HG02981 (cell line): ENCODE data around the gene RAB27B.

Experiments used
- ATAC-seq: cut with Tn5 transposase; IDR thresholded peaks from one replicate; pipeline ENCODE4 v1.9.1; 2021; ENCODE audit warnings: mild to moderate bottlenecking, moderate library complexity; ENCODE audit not compliant: unreplicated experiment

Gene RAB27B

GRCh38 chr18:54859667-54860421, 31.6 kb downstream of the RAB27B start:
- ATAC-seq: no peak

DNA sequence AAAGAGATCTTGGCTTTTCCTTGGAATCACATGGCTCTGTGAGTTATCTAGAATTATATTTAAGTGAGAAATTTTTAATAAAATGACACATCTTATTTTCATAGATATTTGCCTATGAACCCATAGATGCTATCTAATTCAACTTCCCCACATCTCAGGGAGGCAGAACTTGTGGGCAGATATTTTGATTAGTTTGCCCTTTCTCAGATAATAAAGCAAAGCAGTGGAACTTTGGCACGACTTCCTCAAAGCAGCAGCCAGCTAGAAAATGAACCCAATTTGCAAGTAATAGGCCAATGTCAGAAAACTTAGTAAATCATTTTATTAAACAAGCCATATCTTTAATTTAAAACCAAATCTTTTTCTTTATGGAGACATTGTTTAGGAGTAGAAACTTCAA, 32.7 kb downstream of the RAB27B start:
- no peak for ATAC-seq

DNA sequence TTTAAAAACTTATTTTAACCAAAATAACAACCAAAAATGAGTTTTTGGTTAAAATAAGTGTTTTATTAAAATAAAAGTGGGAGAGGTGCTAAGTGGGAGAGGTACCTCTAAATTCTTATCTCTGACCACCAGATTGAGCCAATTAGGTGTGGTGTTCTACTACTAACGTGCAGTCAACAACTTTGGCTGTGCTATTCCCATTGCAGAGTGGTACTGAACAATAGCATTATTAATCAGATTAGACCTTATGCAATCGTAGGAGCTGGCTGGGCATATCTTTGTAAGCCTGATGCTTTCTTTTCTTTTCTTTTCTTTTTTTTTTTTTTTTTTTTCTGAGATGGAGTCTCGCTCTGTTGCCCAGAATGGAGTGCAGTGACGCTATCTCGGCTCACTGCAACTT, 38.9 kb downstream of the RAB27B start:
- ATAC-seq: no peak

DNA sequence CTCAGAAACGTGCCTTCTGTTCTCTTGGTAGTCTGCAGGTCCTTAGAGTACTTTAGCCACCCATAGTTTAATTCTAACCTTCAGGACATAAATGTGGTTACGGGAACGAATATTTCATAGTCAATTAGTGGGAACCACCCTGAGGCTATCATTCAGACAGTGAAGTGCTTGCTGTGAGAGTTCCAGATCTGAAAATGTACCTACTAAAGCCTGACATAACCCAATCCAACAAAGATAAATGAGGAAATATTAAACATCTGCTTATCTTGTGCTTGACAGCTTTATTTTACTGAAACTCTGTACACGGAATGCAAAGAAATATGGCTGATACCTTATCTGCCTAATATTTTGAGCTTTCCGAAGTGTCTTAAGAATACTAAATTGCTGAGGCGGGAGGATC, 43.0 kb downstream of the RAB27B start:
- no peak for ATAC-seq

DNA sequence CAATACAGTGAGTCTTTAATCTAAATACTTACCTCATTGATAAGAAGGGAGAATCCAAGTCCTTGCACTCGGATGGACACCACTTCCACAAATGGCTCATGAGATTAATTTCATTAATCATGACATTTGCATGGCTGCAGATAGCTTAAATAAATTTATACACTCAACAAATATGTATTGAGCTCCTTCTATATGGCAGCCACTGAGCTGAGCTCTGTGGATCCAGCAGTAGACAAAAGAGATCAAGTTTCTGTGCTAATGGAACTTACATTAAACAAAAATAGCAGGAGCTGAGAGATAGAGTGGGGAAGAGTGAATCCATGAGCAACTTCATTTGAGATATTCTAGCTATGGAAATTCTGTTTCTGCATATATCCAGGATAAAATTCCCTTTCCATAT, 44.4 kb downstream of the RAB27B start:
- ATAC-seq: no peak

DNA sequence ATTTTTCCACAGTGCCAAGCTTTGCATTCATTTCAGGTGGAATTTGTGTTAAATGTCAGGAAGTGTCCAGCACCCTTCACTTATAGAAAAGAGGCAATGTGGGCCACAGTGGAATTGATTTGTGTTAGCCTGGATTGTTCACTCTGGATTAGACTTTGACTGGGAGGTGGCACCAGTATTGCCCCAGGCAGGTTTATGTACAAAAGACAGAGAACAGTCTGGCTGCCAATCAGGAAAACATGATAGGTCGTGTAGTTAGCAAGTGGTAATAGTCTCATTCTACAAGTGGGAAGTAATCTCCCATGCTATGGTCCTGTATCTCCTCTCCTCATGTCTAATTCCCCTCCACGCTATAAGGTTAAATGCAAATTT, 45.6 kb downstream of the RAB27B start:
- no peak for ATAC-seq

DNA sequence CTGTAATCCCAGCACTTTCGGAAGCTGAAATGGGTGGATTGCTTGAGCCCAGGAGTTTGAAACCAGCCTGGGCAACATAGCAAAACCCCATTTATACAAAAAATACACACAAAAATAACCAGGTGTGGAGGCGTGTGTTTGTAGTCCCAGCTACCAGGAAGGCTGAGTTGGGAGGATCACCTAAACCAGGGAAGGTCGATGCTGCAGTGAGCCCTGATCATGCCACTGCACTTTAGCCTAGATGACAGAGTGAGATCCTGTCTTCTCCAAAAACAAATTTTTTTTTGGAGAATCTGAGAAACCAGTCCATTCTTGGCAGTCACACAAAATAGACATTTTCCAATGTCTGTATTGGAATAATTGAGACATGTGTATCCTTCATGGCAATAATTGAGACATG, 46.8 kb downstream of the RAB27B start:
- ATAC-seq: no peak

DNA sequence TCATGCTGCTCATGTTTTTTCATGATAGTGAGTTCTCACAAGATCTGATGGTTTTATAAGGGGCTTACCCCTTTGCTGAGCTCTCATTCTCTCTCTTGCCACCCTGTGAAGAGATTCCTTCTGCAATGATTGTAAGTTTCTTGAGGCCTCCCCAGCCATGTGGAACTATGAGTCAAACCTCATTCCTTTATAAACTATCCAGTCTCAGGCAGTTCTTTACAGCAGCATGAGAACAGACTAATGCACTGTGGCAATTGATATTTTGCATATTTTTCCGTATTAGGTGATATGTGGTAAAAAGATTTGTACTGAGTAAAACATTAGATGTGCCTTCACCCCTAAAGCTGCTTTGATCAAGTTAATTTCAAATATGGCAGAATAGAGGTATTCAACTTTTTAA, 48.8 kb downstream of the RAB27B start:
- ATAC-seq: no peak

DNA sequence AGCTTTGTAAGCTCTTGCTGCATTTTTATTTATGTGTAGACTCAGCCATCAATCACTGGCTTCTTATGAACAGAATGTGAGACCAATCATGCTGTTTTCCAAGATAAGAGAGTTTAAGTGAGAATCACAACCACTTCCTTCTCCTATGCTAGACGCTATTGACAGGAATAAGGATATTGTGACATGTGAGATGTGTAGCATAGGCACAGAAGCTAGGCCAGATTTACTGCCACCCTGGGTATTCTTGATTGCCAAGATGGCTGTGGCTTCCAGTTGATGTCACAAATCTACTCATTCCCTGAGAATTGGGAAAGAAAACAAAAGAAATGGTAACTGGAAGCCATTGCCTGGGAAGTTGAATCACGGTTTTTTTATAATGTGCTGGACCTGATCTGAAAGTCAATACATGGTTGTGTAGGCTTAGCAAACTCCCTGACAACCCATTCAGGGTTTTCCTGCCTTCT, 49.9 kb downstream of the RAB27B start:
- no peak for ATAC-seq

DNA sequence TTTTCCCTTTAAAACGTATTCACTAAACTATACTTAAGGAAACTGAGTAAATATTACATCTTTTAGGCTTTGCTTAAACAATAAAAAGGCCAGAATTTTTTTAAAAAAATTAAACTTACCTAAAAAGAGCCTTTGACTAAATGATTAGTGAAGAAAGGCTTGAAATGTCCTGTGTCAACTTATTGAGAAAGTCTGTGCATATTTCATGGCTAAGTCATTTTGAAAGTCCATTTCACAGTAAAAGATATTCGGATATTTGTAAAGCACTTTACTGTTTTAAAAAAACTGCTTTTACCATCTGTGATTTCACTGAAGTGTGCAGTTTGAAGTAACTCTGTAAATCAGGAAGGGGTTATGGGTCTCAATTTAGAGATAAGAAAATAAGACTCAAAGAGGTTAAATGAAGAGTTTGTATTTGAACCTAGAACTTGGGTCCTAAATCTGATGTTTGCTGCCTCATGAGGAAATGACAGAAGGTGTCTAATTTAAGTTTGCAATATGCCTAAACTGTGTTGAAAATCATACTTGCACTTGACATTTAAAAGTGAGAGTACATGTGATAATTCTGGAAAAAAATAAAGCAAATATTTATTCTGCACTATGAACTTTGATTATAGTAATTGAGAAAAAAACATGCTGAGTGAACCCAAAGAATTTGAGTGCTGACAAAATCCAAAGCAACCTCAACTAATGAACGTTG, 50.5 kb downstream of the RAB27B start:
- ATAC-seq: no peak

DNA sequence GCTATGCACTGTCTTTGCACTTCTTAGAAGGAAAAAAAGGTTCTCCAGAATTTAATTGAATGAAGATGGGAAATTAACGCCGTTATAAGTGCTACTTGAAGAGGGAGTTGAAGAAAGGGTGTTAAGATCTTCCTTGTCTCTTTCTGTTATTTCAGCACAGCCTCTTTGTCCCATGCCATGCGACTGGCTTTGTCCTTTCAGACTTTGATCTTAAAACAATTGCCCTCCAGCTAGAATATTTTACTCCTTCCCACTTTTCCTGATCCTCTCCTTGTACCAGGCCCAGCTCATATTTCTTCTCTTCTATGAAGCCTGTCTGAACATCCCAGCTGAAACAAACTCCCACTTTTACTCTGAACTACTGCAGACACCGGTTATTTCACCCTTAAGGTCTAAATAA, 51.4 kb downstream of the RAB27B start:
- ATAC-seq: no peak

- no peak for ATAC-seq
Measured at GRCh38 chr18:54880395-54881105, 52.3 kb downstream of the RAB27B start.

DNA sequence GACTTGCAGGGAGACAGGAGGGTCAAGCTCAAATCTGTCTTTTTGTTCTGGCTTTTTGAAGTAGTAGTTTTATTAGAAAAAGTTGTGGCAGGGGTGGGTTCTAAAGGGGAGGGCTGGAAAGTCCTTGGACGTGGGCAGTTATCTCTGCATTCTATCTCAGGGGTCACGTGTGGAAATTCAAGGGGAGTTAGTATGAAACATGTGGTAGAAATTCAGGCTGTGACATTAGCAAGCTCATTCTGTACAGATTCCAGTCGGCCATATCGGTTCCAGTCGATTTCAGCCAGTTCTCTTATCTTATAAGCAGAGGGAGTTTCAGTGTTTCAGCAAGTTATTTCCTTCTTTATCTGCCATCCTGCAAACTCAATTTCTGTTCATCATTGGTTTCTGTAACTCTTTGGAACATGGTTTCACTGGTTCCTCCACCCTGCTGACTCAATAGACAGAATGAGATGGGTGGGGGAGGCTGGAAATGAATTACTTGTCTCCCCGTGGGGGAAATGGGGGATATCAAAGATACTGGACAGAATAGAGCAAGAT, 53.0 kb downstream of the RAB27B start:
- ATAC-seq: no peak

DNA sequence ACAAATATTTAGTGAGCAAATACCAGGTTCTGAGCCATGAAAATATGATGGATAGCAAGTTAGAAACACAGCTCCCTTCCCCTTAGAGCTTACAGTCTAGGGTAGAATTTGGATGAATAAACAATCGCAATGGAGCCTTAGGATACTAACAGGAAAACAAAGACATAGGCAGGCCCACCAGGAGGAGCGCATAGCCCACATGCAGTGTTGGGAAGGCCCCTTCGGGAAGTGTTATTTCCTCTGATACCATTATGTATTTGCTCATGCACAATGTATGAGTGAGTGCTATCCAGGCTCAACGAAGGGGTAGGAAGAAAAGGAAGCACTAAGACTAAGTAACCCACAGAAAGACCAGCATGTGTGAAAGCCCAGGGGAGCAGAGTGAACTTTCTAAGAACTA, 54.0 kb downstream of the RAB27B start:
- ATAC-seq: no peak

GRCh38 chr18:54883816-54884604, 55.7 kb downstream of the RAB27B start:
- ATAC-seq: no peak

- ATAC-seq: no peak
Measured at GRCh38 chr18:54888378-54888777, 60.1 kb downstream of the RAB27B start.

DNA sequence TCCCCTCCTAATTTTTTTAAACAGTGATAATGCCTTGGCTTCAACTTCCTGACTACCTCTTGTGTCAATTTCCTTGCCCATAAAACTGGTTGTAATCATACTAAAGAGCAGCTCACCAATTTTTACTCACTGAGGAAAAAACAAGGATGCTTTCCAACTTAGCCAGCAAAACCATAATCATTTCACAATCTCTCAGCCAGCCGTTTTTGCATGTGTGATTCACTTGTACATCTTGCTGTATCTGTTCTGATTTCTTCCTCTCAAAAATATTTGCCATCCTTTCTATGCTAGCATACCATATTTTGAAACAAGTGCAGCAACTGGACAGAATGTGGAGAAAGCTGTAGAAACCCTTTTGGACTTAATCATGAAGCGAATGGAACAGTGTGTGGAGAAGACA, 60.7 kb downstream of the RAB27B start:
- ATAC-seq: no peak

GRCh38 chr18:54899500-54899899, 71.2 kb downstream of the RAB27B start:
- ATAC-seq: no peak

DNA sequence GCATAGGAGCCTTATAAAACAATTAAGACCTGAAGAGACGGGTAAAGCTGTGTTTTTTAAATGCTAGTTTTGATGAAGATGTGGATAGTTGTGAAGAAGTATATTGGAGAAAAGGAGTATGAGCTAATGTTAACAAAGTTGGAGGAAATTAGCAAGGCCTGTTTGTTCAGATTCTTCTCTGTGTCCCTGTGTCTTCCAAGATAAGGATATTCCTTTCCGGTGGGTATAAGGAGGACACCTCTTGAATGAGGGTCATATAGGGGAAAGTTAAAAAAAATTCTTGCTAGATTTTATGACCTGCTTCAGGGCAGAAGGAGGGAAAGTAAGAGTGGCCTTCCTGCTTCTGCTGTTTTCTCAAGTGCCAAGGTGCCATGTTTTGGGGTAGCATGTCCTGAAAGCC, 72.0 kb downstream of the RAB27B start:
- no peak for ATAC-seq

DNA sequence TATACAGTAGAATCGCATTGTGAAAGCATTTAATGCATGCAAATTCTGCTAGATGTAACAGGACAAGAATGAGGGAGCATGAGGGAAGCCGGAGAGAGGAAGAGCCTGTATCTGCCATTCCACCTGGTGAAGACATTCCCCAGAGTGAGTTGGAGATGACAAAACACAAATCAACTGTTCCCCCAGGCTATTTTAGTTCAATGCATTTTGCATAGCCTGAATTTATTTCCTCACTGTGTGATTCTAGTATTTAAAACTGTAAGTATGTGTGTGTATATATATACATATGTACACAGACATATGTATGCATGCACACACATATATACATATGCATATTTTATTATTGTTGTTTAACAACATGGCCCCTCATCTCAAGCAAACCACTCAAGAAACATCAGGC, 76.3 kb downstream of the RAB27B start:
- ATAC-seq: no peak

DNA sequence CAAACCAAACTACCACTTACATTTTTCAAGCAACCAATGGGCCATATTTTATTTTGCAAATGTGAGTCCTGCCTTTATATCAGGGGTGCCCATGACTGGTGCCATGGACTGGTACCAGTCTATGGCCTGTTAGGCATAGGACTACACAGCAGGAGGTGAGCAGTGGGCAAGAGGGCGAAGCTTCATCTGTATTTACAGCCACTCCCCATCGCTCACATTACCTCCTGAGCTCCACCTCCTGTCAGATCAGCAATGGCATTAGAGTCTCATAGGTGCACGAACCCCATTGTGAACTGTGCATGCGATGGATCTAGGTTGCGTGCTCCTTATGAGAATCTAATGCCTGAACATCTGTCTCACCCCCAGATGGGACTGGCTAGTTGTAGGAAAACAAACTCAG, 77.4 kb downstream of the RAB27B start:
- ATAC-seq: no peak
